GM23338 (cell line): ENCODE data around the gene DCDC2. TPM values are rescaled to one million over a fixed set of nuclear protein-coding genes. Genes with fewer than 3 reads are reported as not detected.

ENCODE experiments used
- ATAC-seq: fragments of 200-7000 bp; cut with Tn5 transposase; 3 replicates; pipeline ENCODE4 v1.9.1; 2020
- DNase-seq: peaks from one replicate; pipeline ENCODE4 v3.0.0-alpha.2; 2015; ENCODE audit warnings: low spot score
- H2AFZ ChIP-seq: fragments of 200-600 bp; sonication (generic); 2 replicates; pipeline ENCODE4 v1.8.0; 2016; ENCODE audit warnings: antibody characterized with exemption, mild to moderate bottlenecking, moderate library complexity
- H3F3A ChIP-seq: fragments of 200-600 bp; sonication (generic); replicated peaks from 2 replicates; pipeline ENCODE4 v1.8.0; 2017; ENCODE audit warnings: antibody characterized with exemption, mixed run types, low read depth
- H3K27ac ChIP-seq: fragments of 200-600 bp; sonication (generic); 2 replicates; pipeline ENCODE4 v1.6.1; 2016; ENCODE audit warnings: low read depth
- H3K27me3 ChIP-seq: fragments of 200-600 bp; sonication (generic); 2 replicates; pipeline ENCODE4 v1.8.0; 2016; ENCODE audit warnings: mild to moderate bottlenecking, mixed run types, moderate library complexity; ENCODE audit not compliant: insufficient read depth
- H3K36me3 ChIP-seq: fragments of 200-600 bp; sonication (generic); 2 replicates; pipeline ENCODE4 v1.8.0; 2016; ENCODE audit warnings: mild to moderate bottlenecking; ENCODE audit not compliant: insufficient read depth
- H3K4me1 ChIP-seq: fragments of 200-600 bp; sonication (generic); 2 replicates; pipeline ENCODE4 v1.8.0; 2016; ENCODE audit warnings: mild to moderate bottlenecking, moderate library complexity; ENCODE audit not compliant: insufficient read depth
- H3K4me2 ChIP-seq: fragments of 200-600 bp; sonication (generic); 2 replicates; pipeline ENCODE4 v1.7.1; 2017; ENCODE audit warnings: mixed run types
- H3K4me3 ChIP-seq: fragments of 200-600 bp; sonication (generic); 2 replicates; pipeline ENCODE4 v1.6.1; 2016; ENCODE audit warnings: mixed run types
- H3K79me2 ChIP-seq: fragments of 200-600 bp; sonication (generic); replicated peaks from 2 replicates; pipeline ENCODE4 v1.8.0; 2017; ENCODE audit warnings: mild to moderate bottlenecking; ENCODE audit not compliant: insufficient read depth
- H3K9me2 ChIP-seq: fragments of 200-600 bp; sonication (generic); 2 replicates; pipeline ENCODE4 v1.8.0; 2017; ENCODE audit not compliant: insufficient read depth
- H4K20me1 ChIP-seq: fragments of 200-600 bp; sonication (generic); replicated peaks from 2 replicates; pipeline ENCODE4 v1.8.0; 2017; ENCODE audit warnings: mild to moderate bottlenecking; ENCODE audit not compliant: insufficient read depth
- H3K27ac Mint-ChIP-seq: 2 replicates; pipeline ENCODE4 v1.8.0; 2020; ENCODE audit warnings: inconsistent platforms, mild to moderate bottlenecking, moderate library complexity, mixed read lengths
- H3K27me3 Mint-ChIP-seq: 3 replicates; pipeline ENCODE4 v1.8.0; 2022; ENCODE audit warnings: low read depth, mild to moderate bottlenecking, moderate library complexity, mixed read lengths, inconsistent platforms; ENCODE audit not compliant: insufficient read depth, poor library complexity
- H3K36me3 Mint-ChIP-seq: 3 replicates; pipeline ENCODE4 v1.8.0; 2021; ENCODE audit warnings: low read depth, mild to moderate bottlenecking, inconsistent platforms, moderate library complexity, mixed read lengths
- H3K4me1 Mint-ChIP-seq: 3 replicates; pipeline ENCODE4 v1.8.0; 2020; ENCODE audit warnings: mild to moderate bottlenecking, inconsistent platforms, mixed read lengths
- H3K4me3 Mint-ChIP-seq: 3 replicates; pipeline ENCODE4 v1.8.0; 2021; ENCODE audit warnings: moderate library complexity, mild to moderate bottlenecking, inconsistent platforms, mixed read lengths
- H3K9me3 Mint-ChIP-seq: 3 replicates; pipeline ENCODE4 v1.8.0; 2020; ENCODE audit warnings: moderate library complexity, mild to moderate bottlenecking, inconsistent platforms, mixed read lengths
- CREB1 ChIP-seq: fragments of 250-450 bp; sonication (Bioruptor Pico); IDR thresholded peaks from 2 replicates; pipeline ENCODE4 v1.5.0; 2020; ENCODE audit warnings: low read depth, mild to moderate bottlenecking, moderate library complexity
- CTCF ChIP-seq, 2 experiments: fragments of 200-600 bp in 1 of 2; sonication (generic) in 1 of 2; conservative IDR thresholded peaks; 2 replicates each; pipeline versions ENCODE4 v1.5.1 to v1.6.1; 2016 to 2017; ENCODE audit warnings: antibody characterized with exemption in 2 of 2, low read depth in 2 of 2, mild to moderate bottlenecking in 2 of 2, moderate library complexity in 1 of 2
- EZH2phosphoT487 ChIP-seq: fragments of 200-600 bp; sonication (generic); IDR thresholded peaks from one replicate; pipeline ENCODE4 v1.8.1; 2018; ENCODE audit warnings: antibody characterized with exemption; ENCODE audit not compliant: unreplicated experiment
- NANOG ChIP-seq: IDR thresholded peaks from 2 replicates; pipeline ENCODE4 v1.6.1; 2016; ENCODE audit warnings: antibody characterized with exemption, borderline replicate concordance
- ZNF114 ChIP-seq: fragments of 250-450 bp; sonication (Bioruptor Pico); IDR thresholded peaks from 2 replicates; pipeline ENCODE4 v1.5.0; 2020; ENCODE audit warnings: mild to moderate bottlenecking, moderate library complexity
- ZNF331 ChIP-seq: fragments of 250-450 bp; sonication (Bioruptor Pico); IDR thresholded peaks from 2 replicates; pipeline ENCODE4 v1.5.0; 2020; ENCODE audit warnings: low read depth, mild to moderate bottlenecking, moderate library complexity
- ZNF462 ChIP-seq: fragments of 250-450 bp; sonication (Bioruptor Pico); IDR thresholded peaks from 2 replicates; pipeline ENCODE4 v1.5.0; 2020; ENCODE audit warnings: mild to moderate bottlenecking, moderate library complexity
- polyA plus RNA-seq: library from polyadenylated mRNA; unstranded; fragments of >200 nt; fragmentation: Nextera tagmentation; extraction: Ambion mirVana; gene quantifications from 2 replicates; pipeline ENCODE4 v1.2.1, GENCODE V29; 2016
- total RNA-seq: library from RNA; depleted of rRNA; stranded (reverse); fragments of >200 nt; shearing (Covaris generic); gene quantifications from 2 replicates; pipeline ENCODE4 v1.2.3, GENCODE V29; 2014

DCDC2 gene
- total and polyA plus RNA-seq, 2 experiments from 2014 or later, result 0.59 to 0.79 TPM

- no peak for TF ChIP-seq ZNF462 (CRISPR knock-in tag)
Measured at GRCh38 chr6:24344976-24345375, 12.9 kb downstream of the DCDC2 start (continued).

- no peaks in the 10 kb centered on the region for H3K36me3 ChIP-seq
- no peak overlapping the region for H3K4me2 ChIP-seq
- H3K36me3 Mint-ChIP-seq, result peaks cover 9% of the 10 kb centered on the region
- H3K27ac Mint-ChIP-seq, result no peak overlapping the region
- no peaks in the 10 kb centered on the region for H4K20me1 ChIP-seq
- peaks cover 14% of the 10 kb centered on the region for H3K9me3 Mint-ChIP-seq
- H3K4me3 ChIP-seq, result no peak overlapping the region
- no peaks in the 10 kb centered on the region for H3K79me2 ChIP-seq
- no peaks in the 10 kb centered on the region for H3F3A ChIP-seq
- H3K4me3 Mint-ChIP-seq, result no peak overlapping the region
- H3K9me2 ChIP-seq, result no peaks in the 10 kb centered on the region
- H3K27me3 ChIP-seq, result no peaks in the 10 kb centered on the region
- H3K4me1 ChIP-seq, result no peaks in the 10 kb centered on the region
- no peak for DNase-seq
- no peaks in the 10 kb centered on the region for H3K4me1 Mint-ChIP-seq
- ATAC-seq, result no peak
- H2AFZ ChIP-seq, result no peak overlapping the region
- H3K27me3 Mint-ChIP-seq, result no peaks in the 10 kb centered on the region
- H3K27ac ChIP-seq, result no peak overlapping the region
- no peak for TF ChIP-seq CTCF (conservative IDR thresholded peaks at IDR 0.05; ENCODE audit: low read depth in 2 of 2)
- TF ChIP-seq CREB1 (CRISPR knock-in tag), result no peak
- no peak for TF ChIP-seq EZH2phosphoT487
- no peak for TF ChIP-seq NANOG
- TF ChIP-seq ZNF331 (CRISPR knock-in tag), result no peak
- TF ChIP-seq ZNF114 (CRISPR knock-in tag), result no peak
Measured at GRCh38 chr6:24340998-24341938, 16.6 kb downstream of the DCDC2 start.
